Measurements from ENCODE around the gene MRPL55.

- TF ChIP-seq CTCF (IDR thresholded peaks at IDR 0.05 in 2 of 3, conservative IDR thresholded peaks at IDR 0.05 in 1 of 3; ENCODE audit: borderline replicate concordance in 1 of 3, insufficient read depth in 1 of 3, low read depth in 2 of 3, low read length in 2 of 3) (no peak), EGR1 (IDR thresholded peaks at IDR 0.05; ENCODE audit: low read depth) (no peak), ATF3 (IDR thresholded peaks at IDR 0.05) (no peak), RAD21 (IDR thresholded peaks at IDR 0.05; ENCODE audit: low read depth) (no peak), FOSL1 (IDR thresholded peaks at IDR 0.05; ENCODE audit: low read depth) (no peak), YY1 (IDR thresholded peaks at IDR 0.05; ENCODE audit: extremely low read depth, insufficient replicate concordance, low read depth, low read length) (no peak), ZNF274 (IDR thresholded peaks at IDR 0.05; ENCODE audit: low read depth, low read length) (no peak), ZFX (IDR thresholded peaks at IDR 0.05) (no peak), SP1 (IDR thresholded peaks at IDR 0.05; ENCODE audit: low read depth) (no peak)
These were observed 24.3 kb downstream of the MRPL55 start for GRCh38 chr1:228084797-228085196.

Measured in HCT116 (cell line).